ENCODE data around the gene CMKLR1.

CMKLR1 gene

GRCh38 chr12:108363165-108363564 is 24.1 kb upstream of the CMKLR1 start:
- in situ Hi-C loops (cut with MboI; ENCODE audit: low sequenced_read_pairs), result no loop called here

DNA sequence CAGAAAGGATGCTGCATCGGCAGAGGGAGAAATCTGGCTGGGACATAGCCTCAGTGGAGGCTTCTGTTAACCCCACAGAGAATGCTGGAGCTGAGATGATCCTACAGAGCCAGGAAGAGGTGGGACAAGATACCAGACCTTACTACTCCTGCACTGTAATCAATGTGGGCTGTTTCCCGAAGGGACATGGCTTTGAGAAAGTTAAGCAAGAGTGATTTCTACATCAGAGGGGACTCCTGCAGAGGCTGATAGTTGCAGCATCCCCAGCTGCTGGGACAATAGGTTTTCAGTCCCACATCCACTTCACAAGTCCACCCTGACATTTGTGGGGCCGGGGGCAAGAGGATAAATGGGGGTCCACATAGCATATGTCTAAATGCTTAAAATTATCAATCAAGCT is 22.5 kb upstream of the CMKLR1 start:
- in situ Hi-C loops (cut with MboI; ENCODE audit: low sequenced_read_pairs), result no loop called here

- in situ Hi-C loops (cut with MboI; ENCODE audit: low sequenced_read_pairs), result no loop called here
Observed at GRCh38 chr12:108360487-108360886, 21.4 kb upstream of the CMKLR1 start.

GRCh38 chr12:108360057-108360456 is 20.9 kb upstream of the CMKLR1 start:
- in situ Hi-C loops (cut with MboI; ENCODE audit: low sequenced_read_pairs), result no loop called here

DNA sequence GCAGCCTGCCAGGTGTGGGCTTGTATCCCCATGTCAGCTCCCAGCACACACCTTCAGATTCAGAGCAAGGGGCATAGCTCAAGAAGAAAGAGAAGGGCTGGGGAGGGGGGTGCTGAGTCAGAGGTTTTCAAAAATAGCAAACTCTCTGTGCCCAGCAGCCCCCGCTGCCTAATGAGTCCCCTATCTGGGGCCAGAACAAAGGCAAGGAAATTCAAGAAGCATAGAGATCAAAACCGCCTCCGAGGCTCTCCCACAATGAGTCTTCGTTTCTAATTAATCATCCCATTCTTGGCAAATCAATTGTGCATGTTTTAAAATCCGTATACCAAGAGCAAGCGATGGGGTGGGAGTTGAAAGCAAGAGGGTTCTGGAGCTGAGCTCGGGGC is 19.5 kb upstream of the CMKLR1 start:
- in situ Hi-C loops (cut with MboI; ENCODE audit: low sequenced_read_pairs), result no loop called here

- in situ Hi-C loops (cut with MboI; ENCODE audit: low sequenced_read_pairs), result no loop called here
Observed at GRCh38 chr12:108357834-108358579, 18.9 kb upstream of the CMKLR1 start.

GRCh38 chr12:108356835-108357806 is 18.0 kb upstream of the CMKLR1 start:
- in situ Hi-C loops (cut with MboI; ENCODE audit: low sequenced_read_pairs), result no loop called here

GRCh38 chr12:108355069-108355468 is 16.0 kb upstream of the CMKLR1 start:
- in situ Hi-C loops (cut with MboI; ENCODE audit: low sequenced_read_pairs), result no loop called here

- in situ Hi-C loops (cut with MboI; ENCODE audit: low sequenced_read_pairs), result no loop called here
Observed at GRCh38 chr12:108352591-108352990, 13.5 kb upstream of the CMKLR1 start.

DNA sequence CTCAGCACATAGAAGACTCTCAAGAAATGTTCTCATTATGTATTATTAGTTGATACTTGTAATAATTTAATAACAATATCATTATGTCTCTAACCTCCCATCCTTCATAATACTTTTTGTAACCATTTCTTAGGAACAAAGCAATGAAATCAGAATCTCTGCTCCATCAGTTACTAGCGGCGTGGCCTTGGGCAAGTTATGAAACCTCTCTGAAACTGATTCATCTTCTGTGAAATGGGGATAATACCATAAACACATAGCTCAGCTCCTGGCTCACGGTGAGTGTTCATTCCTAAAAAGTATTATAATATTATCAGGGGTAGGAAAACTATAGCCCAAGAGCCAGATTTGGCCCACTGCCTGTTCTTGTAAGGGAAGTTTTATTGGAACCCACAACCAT is 11.4 kb upstream of the CMKLR1 start:
- in situ Hi-C loops (cut with MboI; ENCODE audit: low sequenced_read_pairs), result no loop called here

- in situ Hi-C loops (cut with MboI; ENCODE audit: low sequenced_read_pairs), result no loop called here
Observed at GRCh38 chr12:108349278-108349688, 10.2 kb upstream of the CMKLR1 start.

DNA sequence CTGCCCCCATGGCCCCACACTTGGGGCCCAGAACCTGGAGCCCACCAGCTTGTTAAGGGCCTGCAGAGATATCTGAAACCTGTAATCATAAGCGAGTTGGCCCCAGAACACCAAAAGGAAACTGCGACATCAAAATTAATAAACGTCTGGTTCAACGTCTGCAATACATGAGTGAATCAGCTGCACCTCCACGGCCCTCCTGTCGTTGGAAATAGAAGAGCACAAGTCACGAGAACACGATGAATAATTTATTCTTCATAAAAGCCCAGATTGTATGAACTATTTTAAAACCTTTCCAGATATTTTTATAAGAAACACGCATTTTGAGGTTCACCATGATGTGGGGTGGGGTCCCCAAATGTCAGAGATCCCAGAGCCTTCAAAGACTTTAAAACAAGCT is 9.7 kb upstream of the CMKLR1 start:
- in situ Hi-C loops (cut with MboI; ENCODE audit: low sequenced_read_pairs), result no loop called here

GRCh38 chr12:108346727-108347710 is 7.9 kb upstream of the CMKLR1 start:
- in situ Hi-C loops (cut with MboI; ENCODE audit: low sequenced_read_pairs), result no loop called here

- in situ Hi-C loops (cut with MboI; ENCODE audit: low sequenced_read_pairs), result no loop called here
Observed at GRCh38 chr12:108345716-108346633, 6.9 kb upstream of the CMKLR1 start.

DNA sequence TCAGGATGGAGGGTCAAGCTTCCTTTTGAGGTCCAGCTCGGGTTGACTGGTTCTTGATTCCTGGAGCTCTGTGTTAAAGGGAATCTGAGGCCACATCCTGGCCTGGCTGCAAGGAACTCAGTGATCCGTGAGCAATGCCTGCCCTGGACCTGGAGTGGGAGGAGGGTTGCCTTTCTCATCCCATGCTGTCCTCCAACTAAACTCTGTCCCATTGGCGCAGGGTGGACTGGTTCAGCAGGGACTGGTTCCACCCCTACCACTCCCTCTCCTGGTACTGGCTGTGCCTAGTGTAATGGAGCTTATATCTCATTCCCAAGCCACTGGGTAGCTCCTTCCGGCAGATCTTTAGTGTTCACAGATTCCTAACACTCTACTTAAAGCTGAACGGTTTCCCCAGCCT is 3.9 kb upstream of the CMKLR1 start:
- in situ Hi-C loops (cut with MboI; ENCODE audit: low sequenced_read_pairs), result no loop called here

- in situ Hi-C loops (cut with MboI; ENCODE audit: low sequenced_read_pairs), result no loop called here
Observed at GRCh38 chr12:108341854-108342847, 3.0 kb upstream of the CMKLR1 start.

GRCh38 chr12:108341356-108341755 is 2.2 kb upstream of the CMKLR1 start:
- in situ Hi-C loops (cut with MboI; ENCODE audit: low sequenced_read_pairs), result no loop called here

- in situ Hi-C loops (cut with MboI; ENCODE audit: low sequenced_read_pairs), result no loop called here
Observed at GRCh38 chr12:108340037-108340436, 926 bp upstream of the CMKLR1 start.

Measured in HL-60/S4 (cell line).